Measurements from ENCODE around the gene FARSA. TPM values are rescaled to one million over a fixed set of nuclear protein-coding genes. Genes with fewer than 3 reads are reported as not detected.

The FARSA gene
- polyA plus RNA-seq, 3 donors, result 29.0 to 49.2 (median 47.9) TPM

- H3K27ac Mint-ChIP-seq, result no peak overlapping the region
- TF ChIP-seq, protein P1, sequence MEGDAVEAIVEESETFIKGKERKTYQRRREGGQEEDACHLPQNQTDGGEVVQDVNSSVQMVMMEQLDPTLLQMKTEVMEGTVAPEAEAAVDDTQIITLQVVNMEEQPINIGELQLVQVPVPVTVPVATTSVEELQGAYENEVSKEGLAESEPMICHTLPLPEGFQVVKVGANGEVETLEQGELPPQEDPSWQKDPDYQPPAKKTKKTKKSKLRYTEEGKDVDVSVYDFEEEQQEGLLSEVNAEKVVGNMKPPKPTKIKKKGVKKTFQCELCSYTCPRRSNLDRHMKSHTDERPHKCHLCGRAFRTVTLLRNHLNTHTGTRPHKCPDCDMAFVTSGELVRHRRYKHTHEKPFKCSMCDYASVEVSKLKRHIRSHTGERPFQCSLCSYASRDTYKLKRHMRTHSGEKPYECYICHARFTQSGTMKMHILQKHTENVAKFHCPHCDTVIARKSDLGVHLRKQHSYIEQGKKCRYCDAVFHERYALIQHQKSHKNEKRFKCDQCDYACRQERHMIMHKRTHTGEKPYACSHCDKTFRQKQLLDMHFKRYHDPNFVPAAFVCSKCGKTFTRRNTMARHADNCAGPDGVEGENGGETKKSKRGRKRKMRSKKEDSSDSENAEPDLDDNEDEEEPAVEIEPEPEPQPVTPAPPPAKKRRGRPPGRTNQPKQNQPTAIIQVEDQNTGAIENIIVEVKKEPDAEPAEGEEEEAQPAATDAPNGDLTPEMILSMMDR (IDR thresholded peaks at IDR 0.05), result no peak
- H3K27me3 Mint-ChIP-seq (ENCODE audit: low read depth in 3 of 3), result peaks cover 0 to 3% (median 0%) of the 10 kb centered on the region in 3 donors
- H3K9ac ChIP-seq (ENCODE audit: insufficient read depth, low read length, poor library complexity, severe bottlenecking), result no peak overlapping the region
- H3K79me2 ChIP-seq (ENCODE audit: insufficient read depth, low read length), result no peaks in the 10 kb centered on the region
- H4K20me1 ChIP-seq (ENCODE audit: insufficient read depth, low read length), result no peaks in the 10 kb centered on the region
- H3K4me2 ChIP-seq (replicated peaks; ENCODE audit: extremely low read depth, low read length, poor library complexity, severe bottlenecking), result no peak overlapping the region
- H3K4me3 Mint-ChIP-seq, result no peak overlapping the region
- no peaks in the 10 kb centered on the region for H3K27me3 ChIP-seq (ENCODE audit: control insufficient read depth in 2 of 2, insufficient read depth in 2 of 2, low read length in 2 of 2)
- no peaks in the 10 kb centered on the region for H3K4me1 Mint-ChIP-seq
- DNase-seq, result no peak
- no peaks in the 10 kb centered on the region for H3K9me3 Mint-ChIP-seq
- H3K9me3 ChIP-seq (replicated peaks in 1 of 2; ENCODE audit: control insufficient read depth in 1 of 2, insufficient read depth in 1 of 2, low read length in 2 of 2), result no peaks in the 10 kb centered on the region
- H3K36me3 Mint-ChIP-seq, result peaks cover 38 to 66% of the 10 kb centered on the region in 2 donors
- H2AFZ ChIP-seq (ENCODE audit: insufficient read depth, low read depth, low read length, poor library complexity, severe bottlenecking), result no peak overlapping the region
- no peaks in the 10 kb centered on the region for H3K4me1 ChIP-seq (ENCODE audit: control insufficient read depth in 1 of 2, insufficient read depth in 2 of 2, low read length in 2 of 2)
- intact Hi-C loops (cut with micrococcal nuclease), result no loop called here
- no peak overlapping the region for H3K4me3 ChIP-seq (replicated peaks in 1 of 3; ENCODE audit: low read depth in 2 of 3, low read length in 3 of 3)
- WGBS (ENCODE audit: insufficient coverage), result 99% methylated on average over 8 of the region's 10 CpGs
- H3K27ac ChIP-seq (ENCODE audit: low read depth in 1 of 2, low read length in 2 of 2), result no peak overlapping the region
- H3K36me3 ChIP-seq (replicated peaks in 1 of 2; ENCODE audit: control insufficient read depth in 1 of 2, insufficient read depth in 2 of 2, low read length in 2 of 2), result peaks cover 29 to 49% of the 10 kb centered on the region in 2 donors
Measured at GRCh38 chr19:12899891-12900518, 33.5 kb downstream of the FARSA start.

DNA sequence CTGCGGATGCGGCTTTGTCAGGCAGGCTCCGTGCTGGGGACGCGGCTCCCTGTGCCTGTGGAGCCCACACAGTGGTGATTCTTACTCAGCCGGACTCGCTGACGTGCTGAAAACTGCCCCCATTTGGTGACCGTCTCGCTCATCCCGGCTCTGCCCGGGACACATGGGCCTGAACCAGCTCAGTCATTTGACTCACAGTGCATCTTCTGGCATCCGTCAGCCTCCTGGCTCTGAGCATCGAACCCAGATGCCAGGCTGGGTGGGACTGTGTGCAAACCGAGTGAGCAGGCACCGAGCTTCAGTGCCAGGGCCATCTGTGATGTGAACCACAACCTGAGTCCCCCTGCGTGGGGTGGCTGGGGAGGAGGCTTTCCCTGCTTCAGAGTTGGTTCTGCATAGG lies 37.1 kb downstream of the FARSA start:
- Mint-ChIP-seq H3K4me1 (peaks cover 8% of the 10 kb centered on the region), H3K4me3 (no peak overlapping the region)

More for the DNA sequence above, 37.1 kb downstream of the FARSA start:
- TF ChIP-seq, protein P1 (IDR thresholded peaks at IDR 0.05), result no peak
- peaks cover 43 to 70% of the 10 kb centered on the region in 2 donors for H3K36me3 ChIP-seq (replicated peaks in 1 of 2; ENCODE audit: control insufficient read depth in 1 of 2, insufficient read depth in 2 of 2, low read length in 2 of 2)
- intact Hi-C loops (cut with micrococcal nuclease), result no loop called here
- peaks cover 7% of the 10 kb centered on the region for H3K79me2 ChIP-seq (ENCODE audit: insufficient read depth, low read length)
- H3K4me2 ChIP-seq (replicated peaks; ENCODE audit: extremely low read depth, low read length, poor library complexity, severe bottlenecking), result no peak overlapping the region
- no peak overlapping the region for H3K27ac Mint-ChIP-seq
- DNase-seq, result no peak
- H3K27me3 ChIP-seq (ENCODE audit: control insufficient read depth in 2 of 2, insufficient read depth in 2 of 2, low read length in 2 of 2), result no peaks in the 10 kb centered on the region
- H4K20me1 ChIP-seq (ENCODE audit: insufficient read depth, low read length), result peaks cover 5% of the 10 kb centered on the region
- no peaks in the 10 kb centered on the region for H3K9me3 ChIP-seq (replicated peaks in 1 of 2; ENCODE audit: control insufficient read depth in 1 of 2, insufficient read depth in 1 of 2, low read length in 2 of 2)
- H3K9ac ChIP-seq (ENCODE audit: insufficient read depth, low read length, poor library complexity, severe bottlenecking), result no peak overlapping the region
- H3K27me3 Mint-ChIP-seq (ENCODE audit: low read depth in 3 of 3), result peaks cover 0 to 6% (median 0%) of the 10 kb centered on the region in 3 donors
- peaks cover 55 to 69% of the 10 kb centered on the region in 2 donors for H3K36me3 Mint-ChIP-seq
- WGBS (ENCODE audit: insufficient coverage), result 98% methylated on average over 17 of the region's 17 CpGs
- H3K9me3 Mint-ChIP-seq, result no peaks in the 10 kb centered on the region
- no peak overlapping the region for H3K4me3 ChIP-seq (replicated peaks in 1 of 3; ENCODE audit: low read depth in 2 of 3, low read length in 3 of 3)
- H2AFZ ChIP-seq (ENCODE audit: insufficient read depth, low read depth, low read length, poor library complexity, severe bottlenecking), result no peak overlapping the region
- peaks cover 6 to 7% of the 10 kb centered on the region in 2 donors for H3K4me1 ChIP-seq (ENCODE audit: control insufficient read depth in 1 of 2, insufficient read depth in 2 of 2, low read length in 2 of 2)
- no peak overlapping the region for H3K27ac ChIP-seq (ENCODE audit: low read depth in 1 of 2, low read length in 2 of 2)
